ENCODE data around the gene TOM1. TPM values are rescaled to one million over a fixed set of nuclear protein-coding genes. Genes with fewer than 3 reads are reported as not detected.

Gene TOM1
- total RNA-seq, 6 experiments from 2014 or later: 34.2 to 47.2 (median 44.6) TPM

GRCh38 chr22:35349368-35349703, 49.6 kb downstream of the TOM1 start:
- Mint-ChIP-seq H3K4me3 (no peak overlapping the region), H3K27me3 (ENCODE audit: insufficient read depth) (no peaks in the 10 kb centered on the region; the same call in none of the 2 replicates), H3K4me1 (ENCODE audit: low read depth) (peaks cover 14% of the 10 kb centered on the region), H3K27ac (no peak overlapping the region), H3K9me3 (no peaks in the 10 kb centered on the region), H3K36me3 (ENCODE audit: low read depth) (no peaks in the 10 kb centered on the region)
- TF ChIP-seq, protein P1, sequence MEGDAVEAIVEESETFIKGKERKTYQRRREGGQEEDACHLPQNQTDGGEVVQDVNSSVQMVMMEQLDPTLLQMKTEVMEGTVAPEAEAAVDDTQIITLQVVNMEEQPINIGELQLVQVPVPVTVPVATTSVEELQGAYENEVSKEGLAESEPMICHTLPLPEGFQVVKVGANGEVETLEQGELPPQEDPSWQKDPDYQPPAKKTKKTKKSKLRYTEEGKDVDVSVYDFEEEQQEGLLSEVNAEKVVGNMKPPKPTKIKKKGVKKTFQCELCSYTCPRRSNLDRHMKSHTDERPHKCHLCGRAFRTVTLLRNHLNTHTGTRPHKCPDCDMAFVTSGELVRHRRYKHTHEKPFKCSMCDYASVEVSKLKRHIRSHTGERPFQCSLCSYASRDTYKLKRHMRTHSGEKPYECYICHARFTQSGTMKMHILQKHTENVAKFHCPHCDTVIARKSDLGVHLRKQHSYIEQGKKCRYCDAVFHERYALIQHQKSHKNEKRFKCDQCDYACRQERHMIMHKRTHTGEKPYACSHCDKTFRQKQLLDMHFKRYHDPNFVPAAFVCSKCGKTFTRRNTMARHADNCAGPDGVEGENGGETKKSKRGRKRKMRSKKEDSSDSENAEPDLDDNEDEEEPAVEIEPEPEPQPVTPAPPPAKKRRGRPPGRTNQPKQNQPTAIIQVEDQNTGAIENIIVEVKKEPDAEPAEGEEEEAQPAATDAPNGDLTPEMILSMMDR (IDR thresholded peaks at IDR 0.05): no peak
- DNase-seq: no peak

DNA sequence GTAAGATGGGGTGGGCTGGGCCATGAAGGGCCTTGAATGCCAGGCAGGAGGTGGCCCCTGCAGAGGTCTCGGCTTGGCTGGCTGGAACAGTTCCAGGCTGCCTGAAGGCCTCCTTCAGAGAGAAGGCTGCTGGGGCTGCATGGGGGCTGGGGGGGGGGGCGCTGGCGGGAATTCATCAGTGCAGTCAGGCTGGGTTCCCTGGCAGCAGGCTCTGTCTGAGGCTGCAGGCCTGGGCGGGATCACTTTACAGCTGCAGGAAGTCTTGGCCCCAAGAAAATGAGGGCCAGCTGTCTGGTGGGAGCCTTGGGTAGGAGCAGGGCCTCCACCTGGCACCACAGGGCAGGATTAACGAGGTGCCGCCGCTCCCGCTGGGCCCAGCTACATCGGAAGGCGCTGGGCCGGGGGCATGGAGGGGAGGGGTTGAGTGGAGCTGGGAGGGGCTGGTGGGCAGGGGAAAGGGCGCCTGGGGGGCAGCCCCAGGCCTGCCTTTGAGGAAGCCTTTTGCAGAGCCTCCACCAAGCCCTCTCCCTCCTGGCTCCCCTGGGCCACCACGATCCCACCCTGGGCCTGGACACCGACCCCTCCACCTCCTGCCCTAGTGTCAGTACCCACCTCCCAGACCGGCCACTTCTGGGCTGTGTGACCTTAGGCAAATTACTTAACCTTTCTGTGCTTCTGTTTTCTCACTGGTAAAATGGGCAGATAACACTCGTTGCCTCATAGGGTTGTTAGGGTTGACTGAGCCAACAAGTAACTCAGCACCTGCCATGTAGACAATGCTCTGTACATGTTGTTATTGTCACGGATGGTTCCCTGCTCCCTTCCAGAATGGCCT, 50.2 kb downstream of the TOM1 start:
- peaks cover 14% of the 10 kb centered on the region for H3K4me1 Mint-ChIP-seq (ENCODE audit: low read depth)
- no peaks in the 10 kb centered on the region; the same call in none of the 2 replicates for H3K27me3 Mint-ChIP-seq (ENCODE audit: insufficient read depth)
- H3K4me3 Mint-ChIP-seq: no peak overlapping the region
- H3K36me3 Mint-ChIP-seq (ENCODE audit: low read depth): no peaks in the 10 kb centered on the region
- H3K9me3 Mint-ChIP-seq: no peaks in the 10 kb centered on the region
- DNase-seq: no peak
- H3K27ac Mint-ChIP-seq: peak overlapping the region; percentile 73; the same call in 1 of the 2 replicates
- TF ChIP-seq, protein P1 (IDR thresholded peaks at IDR 0.05): no peak

- TF ChIP-seq, protein P1 (IDR thresholded peaks at IDR 0.05): peak; percentile 95
- Mint-ChIP-seq H3K27me3 (ENCODE audit: insufficient read depth) (no peaks in the 10 kb centered on the region; the same call in none of the 2 replicates), H3K27ac (peak overlapping the region; percentile 90), H3K36me3 (ENCODE audit: low read depth) (no peaks in the 10 kb centered on the region), H3K9me3 (no peaks in the 10 kb centered on the region), H3K4me3 (peak overlapping the region; percentile 94), H3K4me1 (ENCODE audit: low read depth) (peaks cover 17% of the 10 kb centered on the region)
- peak; percentile 91 for DNase-seq
Observed at GRCh38 chr22:35350539-35351503, 51.1 kb downstream of the TOM1 start.

GRCh38 chr22:35352214-35353111, 52.8 kb downstream of the TOM1 start:
- Mint-ChIP-seq H3K9me3 (0 out of 2 replicates have a peak, but pooled peaks cover under 1% of the 10 kb centered on the region), H3K36me3 (ENCODE audit: low read depth) (no peaks in the 10 kb centered on the region), H3K4me1 (ENCODE audit: low read depth) (peaks cover 23% of the 10 kb centered on the region), H3K27ac (no peak overlapping the region), H3K27me3 (ENCODE audit: insufficient read depth) (peaks cover 4% of the 10 kb centered on the region), H3K4me3 (no peak overlapping the region; the same call in 1 of the 2 replicates)
- TF ChIP-seq, protein P1 (IDR thresholded peaks at IDR 0.05): peak; percentile 36
- no peak for DNase-seq

- Mint-ChIP-seq H3K4me3 (no peak overlapping the region), H3K36me3 (ENCODE audit: low read depth) (no peaks in the 10 kb centered on the region), H3K27ac (no peak overlapping the region), H3K27me3 (ENCODE audit: insufficient read depth) (peaks cover 4% of the 10 kb centered on the region), H3K9me3 (peaks cover 5% of the 10 kb centered on the region; the same call in 1 of the 2 replicates), H3K4me1 (ENCODE audit: low read depth) (peaks cover 31% of the 10 kb centered on the region)
- DNase-seq: no peak
- TF ChIP-seq, protein P1 (IDR thresholded peaks at IDR 0.05): no peak
Observed at GRCh38 chr22:35353318-35353717, 53.6 kb downstream of the TOM1 start.

Measured in HFFc6 (cell line).